Epithelial cell of prostate (primary cell): ENCODE measurements around the gene TMIGD2.
"Not testable (repeated sequence)": the region's sequence is repeated elsewhere in the genome, so short reads cannot be mapped to it uniquely, and the experiment has no call there.

ENCODE experiments used
- DNase-seq: peaks from one replicate; pipeline ENCODE4 v3.0.0-alpha.2; 2011; ENCODE audit warnings: low read depth, low spot score
- H3K27ac ChIP-seq: fragments of 450-650 bp; 2 replicates; pipeline ENCODE4 v1.5.1; 2017; ENCODE audit warnings: mild to moderate bottlenecking

TMIGD2 gene

DNA sequence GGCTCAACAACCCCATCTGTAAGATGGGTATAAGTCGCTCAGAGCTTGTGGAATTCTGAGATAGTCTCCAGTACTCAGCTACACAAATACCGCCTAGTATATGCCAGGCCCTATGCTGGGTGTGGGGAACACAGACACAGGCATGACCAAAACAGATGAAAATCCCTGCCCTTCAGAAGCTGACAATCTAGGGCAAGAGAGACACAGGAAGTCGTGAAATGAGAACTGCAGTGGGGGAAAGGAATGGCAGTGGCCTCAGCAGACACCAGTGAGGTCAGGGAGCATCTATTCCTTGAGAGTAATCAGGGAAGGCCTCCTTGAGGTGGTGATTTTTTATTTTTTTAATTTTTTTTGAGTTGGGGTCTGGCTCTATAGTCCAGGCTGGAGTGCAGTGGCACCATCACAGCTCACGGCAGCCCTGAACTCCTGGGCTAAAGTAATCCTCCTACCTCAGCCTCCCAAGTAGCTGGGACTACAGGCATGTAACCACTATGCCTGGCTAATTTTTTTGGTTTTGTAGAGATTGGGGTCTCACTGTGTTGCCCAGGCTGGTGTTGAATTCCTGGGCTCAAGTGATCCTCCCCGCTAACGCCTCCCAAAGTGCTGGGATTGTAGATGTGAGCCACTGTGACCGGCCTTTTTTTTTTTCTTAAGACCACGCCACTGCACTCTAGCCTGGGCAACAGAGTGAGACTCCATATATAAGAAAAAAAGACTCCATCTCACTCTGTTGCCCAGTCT is 3.2 kb downstream of the TMIGD2 start:
- no peak overlapping the region for H3K27ac ChIP-seq
- DNase-seq, result no peak

DNA sequence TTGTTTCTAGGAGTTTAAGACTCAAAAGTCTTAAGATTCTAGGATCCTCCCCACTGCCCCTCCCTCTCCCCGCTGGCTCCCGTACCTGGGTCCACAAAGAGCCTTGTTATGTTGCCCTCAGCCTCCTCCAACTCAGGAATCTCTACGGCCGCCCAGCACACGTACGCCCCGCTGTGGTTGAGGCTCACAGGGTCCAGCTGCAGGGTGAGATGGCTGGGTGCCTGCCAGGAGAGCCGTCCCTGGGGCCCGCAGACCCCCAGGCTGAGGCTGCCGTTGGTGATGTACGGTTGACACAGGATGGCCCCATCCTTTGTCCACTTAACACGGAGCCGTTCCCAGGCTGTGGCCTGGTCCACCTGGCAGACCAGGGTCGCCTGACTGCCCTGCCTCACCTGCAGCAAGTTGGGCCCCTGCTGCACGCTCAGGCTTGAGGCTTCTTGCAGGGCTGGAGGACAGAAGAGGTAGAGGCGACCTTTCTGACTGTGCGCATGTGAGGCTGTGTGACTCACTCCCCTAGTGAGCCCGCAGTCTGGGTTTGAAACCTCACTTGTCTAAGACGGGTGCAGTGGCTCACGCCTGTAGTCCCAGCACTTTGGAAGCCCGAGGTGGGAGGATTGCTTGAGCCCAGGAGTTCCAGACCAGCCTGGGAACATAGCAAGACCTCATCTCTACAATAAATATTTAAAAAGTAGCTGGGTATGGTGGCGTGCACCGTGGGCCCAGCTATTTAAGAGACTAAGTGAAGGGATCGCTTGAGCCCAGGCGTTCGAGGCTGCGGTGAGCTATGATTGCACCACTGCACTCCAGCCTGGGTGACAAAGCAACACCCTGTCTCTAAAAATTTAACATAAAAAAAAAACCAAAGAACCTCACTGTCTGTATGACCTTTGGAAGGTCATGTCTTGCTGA is 4.0 kb downstream of the TMIGD2 start:
- no peak for DNase-seq
- no peak overlapping the region for H3K27ac ChIP-seq

DNA sequence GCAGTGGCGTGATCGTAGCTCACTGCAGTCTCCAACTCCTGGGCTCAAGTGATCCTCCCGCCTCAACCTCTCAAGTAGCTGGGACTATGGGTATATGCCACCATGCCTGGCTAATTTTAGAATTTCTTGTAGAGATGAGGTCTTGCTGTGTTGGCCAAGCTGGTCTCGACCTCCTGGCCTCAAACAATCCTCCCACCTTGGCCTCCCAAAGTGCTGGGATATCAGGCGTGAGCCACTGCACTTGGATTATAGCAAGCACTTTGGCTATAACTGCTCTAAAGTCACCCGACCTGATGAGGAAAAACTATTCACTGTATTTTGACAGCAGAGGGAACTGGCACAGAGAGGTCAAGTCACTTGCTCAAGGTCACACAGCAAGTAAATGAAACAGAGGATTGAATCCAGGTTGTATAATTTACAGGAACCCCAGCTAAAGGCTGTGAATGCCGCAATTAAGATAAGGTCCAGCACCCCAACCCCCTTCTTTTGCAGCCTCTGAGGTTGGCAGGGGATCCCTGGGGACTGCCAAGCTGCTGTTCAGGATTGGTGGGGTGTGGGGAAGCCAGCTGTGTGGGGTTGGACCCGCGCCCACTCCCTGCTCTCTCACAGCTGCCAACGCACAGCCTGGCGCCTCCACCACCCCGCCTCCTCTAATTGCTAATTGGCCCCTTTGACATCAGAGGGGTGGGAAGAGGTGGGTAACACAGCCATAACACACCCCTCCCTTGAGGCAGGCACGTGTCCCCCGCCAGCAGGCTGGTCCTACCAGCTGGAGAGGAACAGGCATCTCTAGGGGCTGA is 6.0 kb downstream of the TMIGD2 start:
- H3K27ac ChIP-seq, result no peak overlapping the region
- DNase-seq, result no peak

DNA sequence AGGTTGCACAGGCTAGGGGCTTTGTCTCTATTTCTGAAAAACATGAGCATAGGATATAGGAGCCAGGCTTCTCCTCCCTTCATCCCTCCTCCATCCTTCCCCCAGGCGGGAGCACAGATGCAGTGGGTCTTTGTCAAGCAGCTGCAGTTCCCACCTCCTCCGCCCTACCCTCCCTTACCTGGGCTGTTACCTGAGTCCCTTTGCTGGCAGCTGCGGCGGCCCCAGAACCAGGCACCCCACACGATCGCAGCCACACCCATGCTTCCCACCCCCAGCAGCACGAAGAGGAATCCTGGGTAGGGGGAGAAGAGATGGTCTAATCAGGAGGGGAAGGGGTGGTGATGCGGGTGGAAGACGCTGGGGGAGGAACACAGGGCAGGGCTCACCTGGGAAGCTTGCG is 7.8 kb downstream of the TMIGD2 start:
- H3K27ac ChIP-seq, result no peak overlapping the region

DNA sequence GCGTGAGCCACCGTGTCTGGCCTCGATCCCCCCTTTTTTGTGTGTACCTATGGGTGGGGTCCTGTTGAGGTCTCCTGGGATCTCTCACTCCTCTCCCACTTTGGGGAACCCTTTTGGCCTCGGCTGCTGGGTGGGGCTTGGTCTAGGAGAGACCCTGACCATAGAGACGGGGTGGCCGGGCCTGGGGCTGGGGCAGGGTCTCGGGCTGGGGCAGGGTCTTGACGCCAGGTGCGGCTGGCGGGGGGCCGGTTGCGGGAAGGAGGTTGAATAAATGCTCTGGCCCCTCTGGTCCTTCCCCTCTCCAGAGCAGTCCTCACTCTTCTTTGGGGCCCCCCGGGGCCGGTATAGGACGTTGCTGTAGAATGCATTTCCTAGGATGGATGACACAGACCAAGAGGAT is 9.7 kb downstream of the TMIGD2 start:
- no peak for DNase-seq
- H3K27ac ChIP-seq, result no peak overlapping the region

More for the DNA sequence above, 7.8 kb downstream of the TMIGD2 start:
- DNase-seq, result no peak

DNA sequence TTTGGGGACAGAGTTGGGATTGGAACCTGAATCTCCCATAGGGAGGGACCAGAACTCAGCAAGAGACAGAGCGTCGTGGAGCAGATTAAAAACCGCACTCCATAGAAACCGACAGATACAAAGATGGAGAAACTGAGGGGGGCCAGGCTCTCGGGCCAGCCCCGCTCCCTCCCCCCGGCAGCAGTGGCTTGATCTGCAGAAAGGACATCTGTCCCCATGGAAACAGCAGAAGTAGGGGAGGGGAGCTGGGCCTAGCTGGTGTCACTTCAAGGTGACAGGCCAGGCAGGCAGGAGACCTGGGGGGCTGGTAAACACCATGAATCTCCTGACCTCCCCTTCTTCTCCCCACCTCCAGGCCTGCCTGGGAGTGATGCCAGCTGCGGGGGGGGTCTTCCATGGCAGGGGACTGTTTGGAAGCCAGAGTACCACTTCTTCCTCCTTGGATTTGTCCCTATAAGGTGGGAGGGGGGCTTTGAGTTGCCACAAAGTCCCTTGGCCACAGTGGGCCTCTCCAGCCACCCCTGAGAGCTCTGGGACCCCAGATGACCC is 10.9 kb downstream of the TMIGD2 start:
- no peak for DNase-seq
- no peak overlapping the region for H3K27ac ChIP-seq

DNA sequence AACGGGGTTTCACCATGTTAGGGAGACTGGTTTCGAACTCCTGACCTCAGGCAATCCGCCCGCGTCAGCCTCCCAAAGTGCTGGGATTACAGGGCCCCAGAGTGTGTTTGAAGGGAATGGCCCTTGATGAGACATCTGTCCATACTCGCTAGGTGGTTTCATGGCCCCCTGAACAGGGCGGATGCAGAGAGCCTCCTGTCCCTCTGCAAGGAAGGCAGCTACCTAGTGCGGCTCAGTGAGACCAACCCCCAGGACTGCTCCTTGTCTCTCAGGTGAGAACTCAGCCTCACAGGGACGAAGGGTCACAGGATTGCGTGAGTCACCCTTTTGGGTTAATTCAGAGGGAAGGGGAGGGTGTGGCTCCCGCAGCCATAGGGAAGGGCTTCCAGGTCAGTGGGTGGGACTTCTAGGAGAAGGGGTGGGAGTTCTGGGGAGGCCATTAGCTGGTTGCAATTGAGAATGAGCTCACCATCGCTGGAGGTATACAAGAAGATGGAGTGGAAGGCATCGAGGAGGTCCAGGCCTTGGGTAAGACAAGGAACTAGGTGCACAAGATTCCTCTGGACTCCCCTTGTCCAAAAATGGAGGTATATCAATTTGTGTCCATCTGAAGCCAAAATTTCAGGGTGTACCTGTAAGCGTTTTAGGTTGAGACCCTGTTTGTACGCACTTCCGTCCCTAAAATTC is 14.0 kb downstream of the TMIGD2 start:
- no peak overlapping the region for H3K27ac ChIP-seq
- no peak for DNase-seq

DNA sequence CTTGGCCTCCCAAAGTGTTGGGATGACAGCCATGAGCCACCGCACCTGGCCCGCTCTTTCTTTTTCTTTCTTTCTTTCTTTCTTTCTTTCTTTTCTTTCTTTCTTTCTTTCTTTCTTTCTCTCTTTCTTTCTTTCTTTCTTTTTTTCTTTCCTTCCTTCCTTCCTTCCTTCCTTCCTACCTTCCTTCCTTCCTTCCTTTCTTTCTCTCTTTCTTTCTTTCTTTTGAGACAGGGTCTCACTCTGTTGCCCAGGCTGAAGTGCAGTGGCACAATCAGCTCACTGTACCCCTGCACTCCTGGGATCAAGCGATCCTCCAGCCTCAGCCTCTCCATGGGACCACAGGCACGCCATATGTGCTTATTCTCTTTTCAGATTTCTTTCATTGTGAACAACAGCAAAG is 16.0 kb downstream of the TMIGD2 start:
- not testable (repeated sequence) for DNase-seq, H3K27ac ChIP-seq

DNA sequence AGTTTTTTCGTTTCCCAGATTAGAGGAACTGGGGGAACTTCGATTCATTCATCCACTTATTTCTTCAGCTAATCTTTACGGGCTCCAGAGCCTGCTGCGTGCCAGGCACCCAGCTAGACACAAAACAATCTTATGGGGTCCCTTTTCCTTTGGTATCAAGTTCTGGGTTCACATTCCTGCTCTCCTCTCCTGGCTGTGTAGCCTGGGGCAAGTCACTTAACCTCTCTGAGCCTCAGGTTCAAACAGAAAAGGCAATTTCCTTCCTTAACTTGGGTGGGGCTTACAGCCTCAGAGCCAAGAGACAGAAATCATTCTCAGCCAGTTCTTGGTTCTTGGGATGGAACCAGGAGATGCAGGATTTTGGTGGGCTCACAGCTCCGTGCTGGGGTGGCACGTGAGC is 17.2 kb downstream of the TMIGD2 start:
- DNase-seq, result no peak
- no peak overlapping the region for H3K27ac ChIP-seq

DNA sequence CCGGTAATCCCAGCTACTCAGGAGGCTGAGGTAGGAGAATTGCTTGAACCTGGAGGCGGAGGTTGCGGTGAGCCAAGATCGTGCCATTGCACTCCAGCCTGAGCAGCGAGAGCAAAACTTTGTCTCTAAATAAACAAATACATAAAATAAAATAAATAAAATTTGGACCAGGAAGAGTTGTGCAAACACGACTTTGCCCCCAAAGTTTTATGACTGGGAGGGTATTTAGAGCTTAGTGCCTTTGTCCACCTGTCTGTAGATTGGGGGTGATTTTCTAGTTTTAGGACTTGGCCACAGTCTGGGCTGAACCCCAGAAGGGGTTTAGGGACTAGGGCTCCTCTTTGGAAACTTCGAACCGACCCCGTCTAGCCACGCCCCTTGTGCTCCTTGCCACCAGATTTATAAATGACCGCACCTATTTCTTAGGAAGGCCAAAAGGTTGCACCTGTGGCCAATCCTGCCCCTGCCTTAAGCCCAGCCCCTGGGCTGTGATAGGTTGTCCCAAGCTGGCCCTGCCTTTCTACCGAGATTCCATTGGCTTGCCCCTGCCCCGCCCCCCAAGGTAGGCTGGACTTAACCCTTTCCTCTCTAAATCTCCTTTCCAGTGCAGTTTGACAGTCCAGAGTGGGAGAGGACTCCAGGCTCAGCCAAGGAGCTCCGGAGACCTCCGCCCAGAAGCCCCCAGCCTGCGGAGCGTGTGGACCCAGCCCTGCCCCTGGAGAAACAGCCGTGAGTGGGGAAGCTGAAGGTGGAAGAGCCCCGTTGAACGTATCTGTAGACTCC is 17.8 kb downstream of the TMIGD2 start:
- H3K27ac ChIP-seq, result no peak overlapping the region
- no peak for DNase-seq

DNA sequence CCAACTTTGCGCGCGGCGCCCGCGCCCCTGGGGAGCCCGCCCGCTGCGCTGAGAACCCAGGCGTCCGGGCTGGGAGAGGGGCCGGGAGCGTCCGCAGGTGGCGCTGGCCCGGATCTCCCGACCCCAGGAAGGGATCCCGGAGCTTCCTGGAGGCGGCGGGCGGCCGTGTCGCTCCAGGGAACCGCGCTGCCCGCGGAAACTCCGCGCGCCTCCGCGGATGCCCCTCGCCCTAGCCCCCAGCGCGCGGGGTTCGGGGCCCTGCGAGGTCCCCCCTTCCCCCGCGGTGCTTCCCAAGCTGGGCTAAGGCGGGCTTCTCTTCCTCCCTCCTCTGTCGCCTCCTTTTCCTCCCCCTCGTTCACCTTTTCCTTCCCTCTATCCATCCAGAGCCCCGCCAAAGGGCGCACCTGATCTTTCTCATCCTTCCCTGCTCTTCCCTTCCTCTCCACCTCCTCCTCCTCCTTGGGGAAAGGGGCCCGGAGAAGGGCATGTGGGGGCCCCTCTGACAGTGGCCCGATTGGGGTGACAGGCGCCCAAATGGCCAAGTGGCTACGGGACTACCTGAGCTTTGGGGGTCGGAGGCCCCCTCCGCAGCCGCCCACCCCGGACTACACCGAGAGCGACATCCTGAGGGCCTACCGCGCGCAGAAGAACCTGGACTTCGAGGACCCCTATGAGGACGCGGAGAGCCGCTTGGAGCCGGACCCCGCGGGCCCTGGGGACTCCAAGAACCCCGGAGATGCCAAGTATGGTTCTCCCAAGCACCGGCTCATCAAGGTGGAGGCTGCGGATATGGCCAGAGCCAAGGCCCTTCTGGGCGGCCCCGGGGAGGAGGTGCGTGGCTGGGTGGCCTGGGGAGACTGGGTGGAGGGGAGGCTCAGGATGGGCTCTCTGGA is 22.4 kb downstream of the TMIGD2 start:
- no peak overlapping the region for H3K27ac ChIP-seq
- no peak for DNase-seq

DNA sequence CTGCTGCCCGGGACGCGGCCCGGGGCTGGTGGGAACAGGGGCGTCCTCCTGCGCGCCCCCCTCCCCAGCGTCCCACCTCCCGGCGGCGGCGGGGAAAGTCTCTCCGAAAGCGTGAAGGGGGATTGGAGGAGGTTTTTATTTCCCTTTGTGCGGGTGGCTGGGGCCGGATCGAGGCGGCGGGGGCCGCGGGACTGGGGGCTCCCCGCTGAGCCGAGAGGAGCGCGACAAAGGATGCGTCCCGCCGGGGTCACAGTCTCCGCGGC is 23.0 kb downstream of the TMIGD2 start:
- no peak overlapping the region for H3K27ac ChIP-seq
- no peak for DNase-seq

DNA sequence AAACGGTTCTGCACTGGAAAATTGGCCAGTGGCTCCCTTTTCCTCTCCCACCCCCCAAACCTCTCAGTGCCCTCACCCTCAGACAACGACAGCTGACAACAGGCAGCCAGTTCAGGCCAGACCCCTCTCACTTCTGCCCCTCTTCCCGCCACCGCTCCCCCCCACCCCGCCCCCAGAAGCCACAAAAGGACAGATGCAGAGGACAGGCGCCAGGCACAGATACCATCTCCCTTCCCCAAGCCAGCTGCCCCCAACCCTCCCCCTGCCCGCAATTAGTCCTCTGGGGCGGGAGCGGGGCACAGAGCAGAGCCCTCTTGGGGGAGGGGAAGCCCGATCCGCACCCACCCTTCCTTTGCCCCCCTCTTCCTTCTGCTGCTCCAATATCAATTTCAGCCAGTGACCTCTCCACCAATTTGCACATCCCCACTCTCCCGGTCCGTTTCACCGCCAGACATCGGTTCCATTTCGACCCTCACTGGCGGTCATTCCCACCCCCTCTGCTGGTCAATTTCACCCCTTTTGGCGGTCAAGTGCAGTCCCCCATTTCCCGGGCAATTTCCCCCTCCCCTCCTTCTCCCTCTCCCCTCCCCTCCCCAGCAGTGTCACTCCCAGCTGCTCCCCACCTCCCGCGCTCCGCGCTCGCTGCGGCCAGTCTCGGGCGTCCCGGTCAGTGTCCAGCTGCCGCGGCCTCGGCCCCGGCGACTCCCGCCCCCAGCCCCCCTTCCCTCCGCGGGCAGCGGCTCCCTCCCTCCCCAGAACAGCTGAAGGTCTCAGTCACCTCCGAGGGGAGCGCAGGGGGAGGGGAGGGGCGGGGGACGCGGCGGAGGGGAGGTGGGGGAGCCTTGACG is 23.5 kb downstream of the TMIGD2 start, which contains the start of gene SHD:
SHD (plus strand) TSS at position 848 of the 848 bp plus-strand sequence. CDS start 798 bp downstream, outside the sequence.
- DNase-seq, result no peak
- H3K27ac ChIP-seq, result no peak within 1 kb of the TSS

DNA sequence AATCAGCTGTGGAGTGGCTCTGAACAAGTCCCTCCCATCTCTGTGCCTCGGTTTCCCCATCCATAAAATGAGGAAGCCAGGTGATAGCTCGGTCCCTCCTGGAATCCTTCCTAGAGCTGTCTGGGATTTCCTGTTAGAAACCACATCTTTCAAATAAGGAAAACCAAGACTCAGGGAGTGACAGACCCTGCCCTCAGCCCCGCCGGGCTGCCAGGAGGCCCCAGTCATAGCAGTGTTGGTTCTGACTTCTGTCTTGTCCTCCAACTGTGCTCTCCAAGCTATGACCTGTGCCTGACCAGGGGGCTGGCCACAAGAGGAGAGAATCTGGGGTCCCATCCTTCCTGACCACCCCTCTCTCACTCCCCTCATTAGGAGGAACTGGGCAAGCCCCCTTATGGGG is 24.2 kb downstream of the TMIGD2 start:
- no peak overlapping the region for H3K27ac ChIP-seq
- DNase-seq, result no peak

DNA sequence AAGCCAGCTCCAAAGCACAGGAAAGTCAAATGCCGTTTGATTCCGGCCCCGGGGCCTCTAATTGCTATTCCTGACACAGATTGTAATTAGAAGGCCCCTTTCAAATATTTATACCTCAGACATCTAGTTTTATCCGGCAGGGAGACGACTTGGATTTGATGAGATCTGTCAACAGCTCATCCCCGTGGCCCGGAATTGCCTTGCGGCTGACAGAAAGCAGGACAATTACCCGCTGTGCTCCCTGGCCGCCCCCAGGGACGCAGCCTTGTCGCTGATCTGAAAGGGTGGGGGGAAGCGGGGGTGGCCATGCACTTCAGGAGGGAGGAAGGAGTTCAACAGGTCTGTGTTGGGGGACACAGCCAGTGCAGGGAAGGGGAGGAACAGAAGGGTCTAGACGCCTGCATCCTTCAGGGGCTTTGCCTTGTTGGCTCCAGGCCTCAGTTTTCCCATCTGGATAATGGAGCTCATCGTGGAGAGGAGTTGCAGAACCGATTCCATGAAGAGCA is 24.9 kb downstream of the TMIGD2 start:
- DNase-seq, result no peak

DNA sequence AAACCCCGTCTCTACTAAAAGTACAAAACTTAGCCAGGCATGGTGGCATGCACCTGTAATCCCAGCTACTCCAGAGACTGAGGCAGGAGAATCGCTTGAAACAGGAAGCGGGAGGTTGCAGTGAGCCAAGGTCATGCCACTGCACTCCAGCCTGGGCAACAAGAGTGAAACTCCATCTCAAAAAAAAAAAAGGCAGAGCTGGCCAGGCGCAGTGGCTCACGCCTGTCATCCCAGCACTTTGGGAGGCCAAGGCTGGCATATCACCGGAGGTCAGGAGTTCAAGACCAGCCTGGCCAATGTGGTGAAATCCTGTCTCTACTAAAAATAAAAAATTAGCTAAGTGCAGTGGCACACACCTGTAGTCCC is 27.9 kb downstream of the TMIGD2 start:
- not testable (repeated sequence) for H3K27ac ChIP-seq, DNase-seq

More for the DNA sequence above, 24.9 kb downstream of the TMIGD2 start:
- H3K27ac ChIP-seq, result no peak overlapping the region

DNA sequence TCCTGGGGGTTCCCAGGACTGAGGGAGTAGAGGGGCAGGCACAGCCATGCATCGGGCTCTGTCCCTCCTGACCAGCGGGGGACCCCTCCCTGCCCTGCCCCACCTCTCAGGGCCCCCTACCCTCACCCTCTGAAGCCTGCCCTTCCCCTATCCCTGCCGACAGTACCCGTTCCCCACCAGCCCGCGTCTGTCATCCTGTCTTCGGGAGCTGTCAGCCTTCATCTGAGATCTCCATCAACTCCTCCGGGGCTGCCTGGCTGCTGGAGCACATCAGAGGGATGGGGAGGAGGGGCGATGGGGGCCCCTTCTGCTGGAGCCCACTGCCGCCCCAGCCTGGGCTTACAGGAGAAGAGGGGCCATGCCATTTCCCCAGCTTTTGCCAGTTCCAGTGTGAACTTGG is 29.3 kb downstream of the TMIGD2 start:
- no peak for DNase-seq
- no peak overlapping the region for H3K27ac ChIP-seq
